ENCODE data around the gene TMOD3. TPM values are rescaled to one million over a fixed set of nuclear protein-coding genes. Genes with fewer than 3 reads are reported as not detected.

The TMOD3 gene
- total and polyA plus RNA-seq, 2 donors (not counting 3 experiments of a cell fraction or from before 2014, with no cell fraction given), result 10.4 to 64.3 TPM

GRCh38 chr15:51884041-51884440 lies 54.6 kb downstream of the TMOD3 start:
- Histone ChIP-seq H3K4me2 (ENCODE audit: insufficient read depth, low read length) (no peak overlapping the region), H3K27me3 (ENCODE audit: control insufficient read depth in 2 of 2, insufficient read depth in 2 of 2, low read length in 2 of 2) (no peaks in the 10 kb centered on the region), H3K9me3 (replicated peaks; ENCODE audit: control insufficient read depth, insufficient read depth, low read length) (no peaks in the 10 kb centered on the region), H3K4me3 (replicated peaks in 1 of 3; ENCODE audit: insufficient read depth in 1 of 3, low read depth in 1 of 3, low read length in 3 of 3) (no peak overlapping the region), H3K27ac (ENCODE audit: insufficient read depth, low read depth, low read length) (no peak overlapping the region), H2AFZ (ENCODE audit: low read depth, low read length) (no peak overlapping the region), H3K79me2 (ENCODE audit: control insufficient read depth, insufficient read depth, low read length) (peaks cover 37% of the 10 kb centered on the region), H3K36me3 (ENCODE audit: control insufficient read depth in 2 of 2, extremely low read depth in 1 of 2, insufficient read depth in 2 of 2, low read length in 2 of 2) (no peaks in the 10 kb centered on the region), H3K9me1 (replicated peaks; ENCODE audit: control insufficient read depth, extremely low read depth, insufficient read depth, low read length) (no peaks in the 10 kb centered on the region), H4K20me1 (replicated peaks; ENCODE audit: control insufficient read depth, extremely low read depth, insufficient read depth, low read length) (no peaks in the 10 kb centered on the region), H3K9ac (replicated peaks; ENCODE audit: extremely low read depth, insufficient read depth, low read length) (no peak overlapping the region), H3K4me1 (ENCODE audit: control insufficient read depth, extremely low read depth, insufficient read depth, low read length) (peaks cover 19% of the 10 kb centered on the region)
- FAIRE-seq (no peak), DNase-seq (ENCODE audit: low read depth, low spot score) (no peak)
- intact Hi-C loops (cut with micrococcal nuclease), result no loop called here
- TF ChIP-seq MAX (IDR thresholded peaks at IDR 0.05; ENCODE audit: insufficient read depth, insufficient read length) (no peak), GATA2 (IDR thresholded peaks at IDR 0.05; ENCODE audit: insufficient read depth, insufficient read length, low read depth, low read length) (no peak), FOS (IDR thresholded peaks at IDR 0.05; ENCODE audit: borderline replicate concordance, insufficient read depth, low read length) (no peak), EZH2 (IDR thresholded peaks at IDR 0.05; ENCODE audit: borderline replicate concordance, low read depth, low read length, severe bottlenecking) (no peak), MYC (IDR thresholded peaks at IDR 0.05; ENCODE audit: low read depth, low read length) (no peak), POLR2A (IDR thresholded peaks at IDR 0.05; ENCODE audit: low read depth, low read length) (no peak), JUN (IDR thresholded peaks at IDR 0.05; ENCODE audit: borderline replicate concordance, insufficient read depth, insufficient read length, low read depth) (no peak), POLR2AphosphoS5 (IDR thresholded peaks at IDR 0.05; ENCODE audit: insufficient read depth, low read depth, low read length) (no peak), CTCF (IDR thresholded peaks at IDR 0.05; ENCODE audit: extremely low read depth in 1 of 2, insufficient read depth in 1 of 2, low read depth in 1 of 2, low read length in 2 of 2) (no peak)
- no TSS peak for BruUV-seq (replicated peaks)
- CTCF ChIA-PET, result interaction anchor here (0.8 to 3.1 kb wide), 7 partner anchors 11 to 82 kb away, joined by 3 to 9 read pairs (median 3); no protein-coding TSS in a partner anchor
- dilution Hi-C loops (cut with MboI; ENCODE audit: extremely low pct_ligation_motif_present, low sequenced_read_pairs), result no loop called here
- POLR2A ChIA-PET, result no interaction called here
